Measurements from ENCODE around the gene ARID5B. TPM values are rescaled to one million over a fixed set of nuclear protein-coding genes. Genes with fewer than 3 reads are reported as not detected.

The ARID5B gene
- polyA plus RNA-seq, 3 donors = 1.00 to 2.5 (median 1.5) TPM

- no peak for DNase-seq
- H3K9me3 ChIP-seq (replicated peaks in 1 of 2; ENCODE audit: control insufficient read depth in 1 of 2, insufficient read depth in 1 of 2, low read length in 2 of 2) = no peaks in the 10 kb centered on the region
- no peaks in the 10 kb centered on the region for H3K27me3 ChIP-seq (ENCODE audit: control insufficient read depth in 2 of 2, insufficient read depth in 2 of 2, low read length in 2 of 2)
- intact Hi-C loops (cut with micrococcal nuclease) = loop anchor here in 1 of 2 donors (10.0 kb wide), 1 partner anchor 362 kb away; no protein-coding TSS in a partner anchor
- no peaks in the 10 kb centered on the region for H4K20me1 ChIP-seq (ENCODE audit: insufficient read depth, low read length)
- no peak overlapping the region for H2AFZ ChIP-seq (ENCODE audit: insufficient read depth, low read depth, low read length, poor library complexity, severe bottlenecking)
- H3K27ac Mint-ChIP-seq = no peak overlapping the region
- peaks cover 0 to 2% (median 0%) of the 10 kb centered on the region in 3 donors for H3K27me3 Mint-ChIP-seq (ENCODE audit: low read depth in 3 of 3)
- H3K9me3 Mint-ChIP-seq = peaks cover 0 to 2% (median 0%) of the 10 kb centered on the region in 7 donors
- no peak overlapping the region for H3K4me2 ChIP-seq (replicated peaks; ENCODE audit: extremely low read depth, low read length, poor library complexity, severe bottlenecking)
- H3K36me3 Mint-ChIP-seq = no peaks in the 10 kb centered on the region
- no peaks in the 10 kb centered on the region for H3K79me2 ChIP-seq (ENCODE audit: insufficient read depth, low read length)
- no peaks in the 10 kb centered on the region for H3K36me3 ChIP-seq (replicated peaks in 1 of 2; ENCODE audit: control insufficient read depth in 1 of 2, insufficient read depth in 2 of 2, low read length in 2 of 2)
- peaks cover 14 to 15% of the 10 kb centered on the region in 2 donors for H3K4me1 ChIP-seq (ENCODE audit: control insufficient read depth in 1 of 2, insufficient read depth in 2 of 2, low read length in 2 of 2)
- WGBS (ENCODE audit: insufficient coverage) = no CpG with 5 or more reads among the region's 4 CpGs
- H3K9ac ChIP-seq (ENCODE audit: insufficient read depth, low read length, poor library complexity, severe bottlenecking) = no peak overlapping the region
- H3K4me3 ChIP-seq (replicated peaks in 1 of 3; ENCODE audit: low read depth in 2 of 3, low read length in 3 of 3) = no peak overlapping the region
- H3K4me3 Mint-ChIP-seq = no peak overlapping the region
- TF ChIP-seq, protein P1, sequence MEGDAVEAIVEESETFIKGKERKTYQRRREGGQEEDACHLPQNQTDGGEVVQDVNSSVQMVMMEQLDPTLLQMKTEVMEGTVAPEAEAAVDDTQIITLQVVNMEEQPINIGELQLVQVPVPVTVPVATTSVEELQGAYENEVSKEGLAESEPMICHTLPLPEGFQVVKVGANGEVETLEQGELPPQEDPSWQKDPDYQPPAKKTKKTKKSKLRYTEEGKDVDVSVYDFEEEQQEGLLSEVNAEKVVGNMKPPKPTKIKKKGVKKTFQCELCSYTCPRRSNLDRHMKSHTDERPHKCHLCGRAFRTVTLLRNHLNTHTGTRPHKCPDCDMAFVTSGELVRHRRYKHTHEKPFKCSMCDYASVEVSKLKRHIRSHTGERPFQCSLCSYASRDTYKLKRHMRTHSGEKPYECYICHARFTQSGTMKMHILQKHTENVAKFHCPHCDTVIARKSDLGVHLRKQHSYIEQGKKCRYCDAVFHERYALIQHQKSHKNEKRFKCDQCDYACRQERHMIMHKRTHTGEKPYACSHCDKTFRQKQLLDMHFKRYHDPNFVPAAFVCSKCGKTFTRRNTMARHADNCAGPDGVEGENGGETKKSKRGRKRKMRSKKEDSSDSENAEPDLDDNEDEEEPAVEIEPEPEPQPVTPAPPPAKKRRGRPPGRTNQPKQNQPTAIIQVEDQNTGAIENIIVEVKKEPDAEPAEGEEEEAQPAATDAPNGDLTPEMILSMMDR (IDR thresholded peaks at IDR 0.05) = no peak
- H3K4me1 Mint-ChIP-seq = peaks cover 15% of the 10 kb centered on the region
- no peak overlapping the region for H3K27ac ChIP-seq (ENCODE audit: low read depth in 1 of 2, low read length in 2 of 2)
These were observed 8.5 kb upstream of the ARID5B start for GRCh38 chr10:61892961-61893360.

DNA sequence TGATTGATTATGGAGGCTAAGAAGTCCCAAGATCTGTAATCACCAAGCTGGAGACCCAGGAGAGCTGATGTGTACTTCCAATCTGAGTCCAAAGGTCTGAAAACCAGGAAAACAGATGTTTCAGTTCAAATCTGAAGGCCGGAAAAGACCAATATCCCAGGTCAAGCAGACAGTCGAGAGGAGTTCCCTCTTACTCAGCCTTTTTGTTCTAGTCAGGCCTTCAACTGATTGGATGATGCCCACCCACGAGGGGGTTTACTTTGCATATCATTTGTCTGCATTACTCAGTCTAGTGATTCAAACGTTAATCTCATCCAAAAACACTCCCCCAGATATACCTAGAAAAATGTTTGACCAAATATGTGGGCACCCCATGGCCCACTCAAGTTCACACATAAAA lies 7.4 kb upstream of the ARID5B start:
- H4K20me1 ChIP-seq (ENCODE audit: insufficient read depth, low read length) = no peaks in the 10 kb centered on the region
- H3K36me3 ChIP-seq (replicated peaks in 1 of 2; ENCODE audit: control insufficient read depth in 1 of 2, insufficient read depth in 2 of 2, low read length in 2 of 2) = no peaks in the 10 kb centered on the region
- H3K27ac ChIP-seq (ENCODE audit: low read depth in 1 of 2, low read length in 2 of 2) = no peak overlapping the region
- WGBS (ENCODE audit: insufficient coverage) = 95% methylated on average over 4 of the region's 4 CpGs
- no peaks in the 10 kb centered on the region for H3K27me3 ChIP-seq (ENCODE audit: control insufficient read depth in 2 of 2, insufficient read depth in 2 of 2, low read length in 2 of 2)
- H3K79me2 ChIP-seq (ENCODE audit: insufficient read depth, low read length) = no peaks in the 10 kb centered on the region
- H2AFZ ChIP-seq (ENCODE audit: insufficient read depth, low read depth, low read length, poor library complexity, severe bottlenecking) = no peak overlapping the region
- H3K9ac ChIP-seq (ENCODE audit: insufficient read depth, low read length, poor library complexity, severe bottlenecking) = no peak overlapping the region
- H3K9me3 ChIP-seq (replicated peaks in 1 of 2; ENCODE audit: control insufficient read depth in 1 of 2, insufficient read depth in 1 of 2, low read length in 2 of 2) = no peaks in the 10 kb centered on the region
- no peak overlapping the region for H3K4me2 ChIP-seq (replicated peaks; ENCODE audit: extremely low read depth, low read length, poor library complexity, severe bottlenecking)
- H3K27ac Mint-ChIP-seq = no peak overlapping the region
- TF ChIP-seq, protein P1 (IDR thresholded peaks at IDR 0.05) = no peak
- peaks cover 26% of the 10 kb centered on the region for H3K4me1 Mint-ChIP-seq
- no peak for DNase-seq
- peaks cover 26% of the 10 kb centered on the region in 2 donors for H3K4me1 ChIP-seq (ENCODE audit: control insufficient read depth in 1 of 2, insufficient read depth in 2 of 2, low read length in 2 of 2)
- H3K4me3 Mint-ChIP-seq = no peak overlapping the region
- no peaks in the 10 kb centered on the region for H3K36me3 Mint-ChIP-seq
- H3K9me3 Mint-ChIP-seq = peaks cover 0 to 2% (median 0%) of the 10 kb centered on the region in 7 donors
- H3K4me3 ChIP-seq (replicated peaks in 1 of 3; ENCODE audit: low read depth in 2 of 3, low read length in 3 of 3) = no peak overlapping the region
- H3K27me3 Mint-ChIP-seq (ENCODE audit: low read depth in 3 of 3) = peaks cover 0 to 2% (median 0%) of the 10 kb centered on the region in 3 donors
- intact Hi-C loops (cut with micrococcal nuclease) = loop anchor here in 1 of 2 donors (10.0 kb wide), 1 partner anchor 361 kb away; no protein-coding TSS in a partner anchor
